Measurements from ENCODE around the gene SLC2A13.

The SLC2A13 gene

GRCh38 chr12:40002178-40003169 is 103.4 kb downstream of the SLC2A13 start:
- no peaks in the 10 kb centered on the region for H3K4me1 ChIP-seq (ENCODE audit: insufficient read depth, poor library complexity, severe bottlenecking)
- H3K4me3 ChIP-seq (ENCODE audit: severe bottlenecking): no peak overlapping the region
- ATAC-seq (ENCODE audit: low read depth): no peak
- no peaks in the 10 kb centered on the region for H3K36me3 ChIP-seq (ENCODE audit: low read depth)
- no peaks in the 10 kb centered on the region for H3K27me3 ChIP-seq (ENCODE audit: insufficient read depth, poor library complexity, severe bottlenecking)
- H3K27ac ChIP-seq (ENCODE audit: poor library complexity, severe bottlenecking): no peak overlapping the region
- no peak for DNase-seq (ENCODE audit: low spot score)
- H3K9me3 ChIP-seq (ENCODE audit: severe bottlenecking): no peaks in the 10 kb centered on the region
- TF ChIP-seq CTCF (IDR thresholded peaks at IDR 0.05; ENCODE audit: poor library complexity, severe bottlenecking): no peak

GRCh38 chr12:40001406-40001805 is 104.5 kb downstream of the SLC2A13 start:
- Histone ChIP-seq H3K27me3 (ENCODE audit: insufficient read depth, poor library complexity, severe bottlenecking) (no peaks in the 10 kb centered on the region), H3K27ac (ENCODE audit: poor library complexity, severe bottlenecking) (no peak overlapping the region), H3K4me3 (ENCODE audit: severe bottlenecking) (no peak overlapping the region), H3K9me3 (ENCODE audit: severe bottlenecking) (no peaks in the 10 kb centered on the region), H3K4me1 (ENCODE audit: insufficient read depth, poor library complexity, severe bottlenecking) (no peaks in the 10 kb centered on the region), H3K36me3 (ENCODE audit: low read depth) (no peaks in the 10 kb centered on the region)
- ATAC-seq (ENCODE audit: low read depth) (no peak), DNase-seq (ENCODE audit: low spot score) (no peak)
- no peak for TF ChIP-seq CTCF (IDR thresholded peaks at IDR 0.05; ENCODE audit: poor library complexity, severe bottlenecking)

- Histone ChIP-seq H3K27ac (ENCODE audit: poor library complexity, severe bottlenecking) (no peak overlapping the region), H3K9me3 (ENCODE audit: severe bottlenecking) (no peaks in the 10 kb centered on the region), H3K4me3 (ENCODE audit: severe bottlenecking) (no peak overlapping the region), H3K27me3 (ENCODE audit: insufficient read depth, poor library complexity, severe bottlenecking) (no peaks in the 10 kb centered on the region), H3K4me1 (ENCODE audit: insufficient read depth, poor library complexity, severe bottlenecking) (no peaks in the 10 kb centered on the region), H3K36me3 (ENCODE audit: low read depth) (no peaks in the 10 kb centered on the region)
- TF ChIP-seq CTCF (IDR thresholded peaks at IDR 0.05; ENCODE audit: poor library complexity, severe bottlenecking): no peak
- DNase-seq (ENCODE audit: low spot score) (no peak), ATAC-seq (ENCODE audit: low read depth) (no peak)
Observed at GRCh38 chr12:40000884-40001283, 105.0 kb downstream of the SLC2A13 start.

GRCh38 chr12:39993268-39993667 is 112.6 kb downstream of the SLC2A13 start:
- Histone ChIP-seq H3K9me3 (ENCODE audit: severe bottlenecking) (no peaks in the 10 kb centered on the region), H3K4me1 (ENCODE audit: insufficient read depth, poor library complexity, severe bottlenecking) (no peaks in the 10 kb centered on the region), H3K4me3 (ENCODE audit: severe bottlenecking) (no peak overlapping the region), H3K36me3 (ENCODE audit: low read depth) (no peaks in the 10 kb centered on the region), H3K27me3 (ENCODE audit: insufficient read depth, poor library complexity, severe bottlenecking) (no peaks in the 10 kb centered on the region), H3K27ac (ENCODE audit: poor library complexity, severe bottlenecking) (no peak overlapping the region)
- DNase-seq (ENCODE audit: low spot score): no peak
- TF ChIP-seq CTCF (IDR thresholded peaks at IDR 0.05; ENCODE audit: poor library complexity, severe bottlenecking): no peak
- ATAC-seq (ENCODE audit: low read depth): no peak
